ENCODE results near the gene SLC44A4. TPM values are rescaled to one million over a fixed set of nuclear protein-coding genes. Genes with fewer than 3 reads are reported as not detected.

The SLC44A4 gene
- total RNA-seq, 5 donors from 2014 or later (not counting 1 experiment from before 2014, with no cell fraction given), result 0.13 to 0.96 (median 0.57) TPM; not detected in 2

- ChIA-PET CTCF (interaction anchor here in 1 of 2 donors (0.7 to 1.1 kb wide), 5 partner anchors 8 to 85 kb away, joined by 3 to 6 read pairs (median 4); partner anchors contain the start of genes DDAH2 and LSM2), POLR2A (interaction anchor here in 1 of 2 donors (0.6 to 0.8 kb wide), 2 partner anchors 8 to 304 kb away, joined by 5 to 16 read pairs; partner anchors contain the start of gene LSM2)
- Histone ChIP-seq H3K36me3 (ENCODE audit: control insufficient read depth in 2 of 2, extremely low read depth in 1 of 2, insufficient read depth in 1 of 2, low read length in 1 of 2) (peaks cover 8 to 20% of the 10 kb centered on the region in 2 donors), H3K4me3 (ENCODE audit: control insufficient read depth in 1 of 2, extremely low read depth in 1 of 2, low read length in 1 of 2) (peak overlapping the region; percentile 88 to 90), H3K4me1 (ENCODE audit: control insufficient read depth in 1 of 2, extremely low read depth in 1 of 2, insufficient read depth in 2 of 2, low read length in 2 of 2) (peaks cover 9 to 44% of the 10 kb centered on the region in 2 experiments), H3K9me3 (no peaks in the 10 kb centered on the region), H3K27me3 (replicated peaks in 1 of 2; ENCODE audit: control insufficient read depth in 2 of 2, extremely low read depth in 1 of 2, insufficient read depth in 2 of 2, low read length in 1 of 2) (no peaks in the 10 kb centered on the region), H3K27ac (ENCODE audit: low read length) (peak overlapping the region; percentile 69)
- Mint-ChIP-seq H3K4me1 (peaks cover 30 to 55% (median 40%) of the 10 kb centered on the region in 3 donors), H3K4me3 (peak overlapping the region; percentile 89 to 92 (median 90)), H3K27ac (peak overlapping the region; percentile 90 to 94), H3K27me3 (no peaks in the 10 kb centered on the region), H3K36me3 (peaks cover 16% of the 10 kb centered on the region), H3K9me3 (no peaks in the 10 kb centered on the region)
- ATAC-seq (replicated peaks in 1 of 4), result peak; percentile 43 to 68 (median 48)
- peak in 28 of 35 experiments; percentile 26 to 83 (median 50) for DNase-seq
- WGBS (ENCODE audit: insufficient coverage), result 0% methylated on average over 12 of the region's 13 CpGs
Measured at GRCh38 chr6:31814677-31815024, 64.1 kb downstream of the SLC44A4 start.

DNA sequence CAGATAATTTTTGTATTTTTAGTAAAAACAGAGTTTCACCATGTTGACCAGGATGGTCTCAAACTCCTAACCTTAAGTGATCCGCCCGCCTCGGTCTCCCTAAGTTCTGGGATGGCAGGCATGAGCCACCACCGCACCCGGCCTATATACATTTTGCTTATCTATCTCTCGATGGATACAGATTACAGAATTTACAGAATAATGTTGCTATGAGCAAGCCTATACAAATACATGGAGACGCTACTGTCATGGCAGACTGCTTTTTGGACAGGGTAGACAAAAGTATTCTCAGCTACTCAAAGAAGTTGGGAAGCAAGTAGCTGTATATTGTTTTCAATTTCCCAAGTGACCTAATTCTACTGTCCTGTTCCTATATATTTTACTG lies 65.3 kb downstream of the SLC44A4 start:
- Histone ChIP-seq H3K36me3 (ENCODE audit: control insufficient read depth in 2 of 2, extremely low read depth in 1 of 2, insufficient read depth in 1 of 2, low read length in 1 of 2) (peaks cover 8 to 22% of the 10 kb centered on the region in 2 donors), H3K27me3 (replicated peaks in 1 of 2; ENCODE audit: control insufficient read depth in 2 of 2, extremely low read depth in 1 of 2, insufficient read depth in 2 of 2, low read length in 1 of 2) (no peaks in the 10 kb centered on the region), H3K27ac (ENCODE audit: low read length) (no peak overlapping the region), H3K4me3 (ENCODE audit: control insufficient read depth in 1 of 2, extremely low read depth in 1 of 2, low read length in 1 of 2) (peak overlapping the region in 1 of 2 donors; percentile 90), H3K9me3 (no peaks in the 10 kb centered on the region), H3K4me1 (ENCODE audit: control insufficient read depth in 1 of 2, extremely low read depth in 1 of 2, insufficient read depth in 2 of 2, low read length in 2 of 2) (peaks cover 8 to 32% of the 10 kb centered on the region in 2 experiments)
- POLR2A ChIA-PET, result no interaction called here
- DNase-seq (no peak), ATAC-seq (replicated peaks in 1 of 4) (no peak)
- Mint-ChIP-seq H3K36me3 (peaks cover 19% of the 10 kb centered on the region), H3K9me3 (no peaks in the 10 kb centered on the region), H3K27me3 (no peaks in the 10 kb centered on the region), H3K27ac (peak overlapping the region; percentile 86 to 90), H3K4me1 (peaks cover 29 to 50% (median 34%) of the 10 kb centered on the region in 3 donors), H3K4me3 (peak overlapping the region; percentile 70 to 92 (median 90))
- WGBS (ENCODE audit: insufficient coverage), result no CpG with 5 or more reads among the region's 7 CpGs
- CTCF ChIA-PET, result interaction anchor here (0.6 to 1.1 kb wide), 2 partner anchors 17 to 99 kb away, joined by 3 to 6 read pairs; no protein-coding TSS in a partner anchor

Other genes starting within 250 kb of the SLC44A4 start
- gene BAG6, start 226.3 kb downstream of the SLC44A4 start, total RNA-seq, result 100 to 1,000 TPM; 257 to 317 (median 301) TPM
- gene APOM, start 223.1 kb downstream of the SLC44A4 start, total RNA-seq, result 1 to 10 TPM; 1.4 to 3.6 (median 3.2) TPM
- 10 to 100 TPM; 16.3 to 36.2 (median 33.4) TPM for gene C6orf47, start 218.2 kb downstream of the SLC44A4 start, total RNA-seq
- 10 to 100 TPM; 13.0 to 27.6 (median 23.3) TPM for gene GPANK1, start 214.0 kb downstream of the SLC44A4 start, total RNA-seq
- gene CSNK2B, start 212.9 kb downstream of the SLC44A4 start, total RNA-seq, result 100 to 1,000 TPM in 4 of 5 donors, 10 to 100 TPM in 1; 98.4 to 129 (median 126) TPM
- gene LY6G5B, start 209.0 kb downstream of the SLC44A4 start, total RNA-seq, result 10 to 100 TPM; 29.7 to 50.5 (median 40.9) TPM
- 1 to 10 TPM in 4 of 5 donors, under 1 TPM in 1; 0.75 to 8.8 (median 5.8) TPM for gene LY6G5C, start 197.9 kb downstream of the SLC44A4 start, total RNA-seq
- 10 to 100 TPM; 58.2 to 74.4 (median 61.2) TPM for gene ABHD16A, start 175.7 kb downstream of the SLC44A4 start, total RNA-seq
- not detected for gene LY6G6F, start 172.1 kb downstream of the SLC44A4 start, total RNA-seq
- not detected for gene LY6G6D, start 163.6 kb downstream of the SLC44A4 start, total RNA-seq
- gene LY6G6C, start 157.3 kb downstream of the SLC44A4 start, total RNA-seq, result not detected
- 1 to 10 TPM in 1 of 5 donors, under 1 TPM in 4; 0.26 to 2.6 (median 0.30) TPM for gene MPIG6B, start 155.6 kb downstream of the SLC44A4 start, total RNA-seq
- 10 to 100 TPM in 4 of 5 donors, 1 to 10 TPM in 1; 9.0 to 13.2 (median 11.5) TPM for gene DDAH2, start 149.7 kb downstream of the SLC44A4 start, total RNA-seq
- gene CLIC1, start 142.5 kb downstream of the SLC44A4 start, total RNA-seq, result 100 to 1,000 TPM in 4 of 5 donors, 10 to 100 TPM in 1; 89.5 to 146 (median 112) TPM
- gene MSH5, start 139.0 kb downstream of the SLC44A4 start, total RNA-seq, result 10 to 100 TPM; 13.7 to 22.4 (median 14.4) TPM
- 10 to 100 TPM in 1 of 5 donors, 1 to 10 TPM in 4; 3.1 to 10.7 (median 4.1) TPM for gene SAPCD1, start 116.3 kb downstream of the SLC44A4 start, total RNA-seq
- 1 to 10 TPM; 1.4 to 8.0 (median 2.1) TPM for gene VWA7, start 101.7 kb downstream of the SLC44A4 start, total RNA-seq
- 10 to 100 TPM; 44.4 to 71.0 (median 62.5) TPM for gene VARS1, start 83.2 kb downstream of the SLC44A4 start, total RNA-seq
- 10 to 100 TPM; 24.2 to 36.4 (median 30.6) TPM for gene LSM2, start 72.0 kb downstream of the SLC44A4 start, total RNA-seq
- gene HSPA1L, start 63.7 kb downstream of the SLC44A4 start, total RNA-seq, result 1 to 10 TPM; 2.8 to 8.5 (median 8.1) TPM
- gene HSPA1A, start 63.5 kb downstream of the SLC44A4 start, total RNA-seq, result 100 to 1,000 TPM in 1 of 5 donors, 10 to 100 TPM in 2, 1 to 10 TPM in 2; 8.8 to 117 (median 77.9) TPM
- 100 to 1,000 TPM in 1 of 5 donors, 10 to 100 TPM in 2, 1 to 10 TPM in 2; 6.3 to 105 (median 67.9) TPM for gene HSPA1B, start 51.3 kb downstream of the SLC44A4 start, total RNA-seq
- gene NEU1, start 16.2 kb downstream of the SLC44A4 start, total RNA-seq, result 10 to 100 TPM; 15.9 to 29.2 (median 19.9) TPM
- gene EHMT2, start 18.7 kb upstream of the SLC44A4 start, total RNA-seq, result 10 to 100 TPM; 49.1 to 83.8 (median 78.9) TPM
- 1 to 10 TPM; 1.0 to 3.5 (median 3.1) TPM for gene ZBTB12, start 23.1 kb upstream of the SLC44A4 start, total RNA-seq
- gene C2, start 48.7 kb upstream of the SLC44A4 start, total RNA-seq, result 1 to 10 TPM; 1.3 to 5.1 (median 3.7) TPM
- gene CFB, start 67.1 kb upstream of the SLC44A4 start, total RNA-seq, result 1 to 10 TPM in 3 of 5 donors, not detected in 2; 1.3 to 2.2 (median 1.8) TPM
- gene NELFE, start 80.0 kb upstream of the SLC44A4 start, total RNA-seq, result 10 to 100 TPM; 47.5 to 51.0 (median 49.4) TPM
- gene SKIC2, start 80.2 kb upstream of the SLC44A4 start, total RNA-seq, result 100 to 1,000 TPM; 104 to 169 (median 112) TPM
- gene DXO, start 93.1 kb upstream of the SLC44A4 start, total RNA-seq, result 10 to 100 TPM; 30.2 to 53.2 (median 35.4) TPM
- gene C4A, start 103.1 kb upstream of the SLC44A4 start, total RNA-seq, result 10 to 100 TPM in 1 of 5 donors, 1 to 10 TPM in 4; 3.5 to 11.6 (median 6.1) TPM
- 1 to 10 TPM; 5.5 to 8.4 (median 7.5) TPM for gene C4B, start 135.8 kb upstream of the SLC44A4 start, total RNA-seq
- 1 to 10 TPM in 3 of 5 donors, under 1 TPM in 2; 0.43 to 2.2 (median 1.6) TPM for gene CYP21A2, start 159.4 kb upstream of the SLC44A4 start, total RNA-seq
- gene TNXB, start 230.3 kb upstream of the SLC44A4 start, total RNA-seq, result 10 to 100 TPM in 4 of 5 donors, 1 to 10 TPM in 1; 8.0 to 20.9 (median 15.4) TPM
- 100 to 1,000 TPM; 106 to 151 (median 145) TPM for gene ATF6B, start 249.2 kb upstream of the SLC44A4 start, total RNA-seq